Hematopoietic multipotent progenitor cell treated with erythropoietin and hydrocortisone succinate and interleukin-3 and kit ligand, for 8 days (in vitro differentiated cells): ENCODE measurements around the gene GJB5.

Source experiments
- DNase-seq: peaks from one replicate; pipeline ENCODE4 v3.0.0-alpha.2; 2015

GJB5 gene

DNA sequence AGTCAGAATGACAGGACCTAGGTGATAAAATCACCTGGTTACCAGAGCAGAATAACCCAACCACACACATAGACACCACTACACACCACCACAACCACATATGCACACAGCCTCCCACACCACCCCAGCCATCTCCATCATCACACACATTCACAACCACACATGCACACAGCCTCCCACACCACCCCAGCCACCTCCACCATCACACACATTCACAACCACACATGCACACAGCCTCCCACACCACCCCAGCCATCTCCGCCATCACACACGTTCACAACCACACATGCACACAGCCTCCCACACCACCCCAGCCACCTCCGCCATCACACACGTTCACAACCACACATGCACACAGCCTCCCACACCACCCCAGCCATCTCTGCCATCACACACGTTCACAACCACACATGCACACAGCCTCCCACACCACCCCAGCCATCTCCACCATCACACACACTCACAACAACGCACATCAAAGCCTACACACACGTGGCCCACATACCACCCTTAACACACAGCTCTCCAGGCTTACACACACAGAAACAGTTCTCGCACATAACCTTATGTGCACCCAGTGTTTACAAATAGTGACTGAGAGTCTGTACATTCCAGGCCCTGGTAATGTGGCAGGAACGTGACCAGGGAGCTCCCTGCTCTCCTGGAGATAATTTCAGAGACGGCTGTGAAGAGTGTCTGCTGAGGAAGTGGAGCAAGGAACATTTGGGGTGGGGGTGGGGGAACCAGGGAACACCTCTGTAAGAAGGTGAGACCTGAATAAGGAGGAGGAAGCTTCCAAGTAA lies 22.9 kb downstream of the GJB5 start:
- DNase-seq = no peak

DNA sequence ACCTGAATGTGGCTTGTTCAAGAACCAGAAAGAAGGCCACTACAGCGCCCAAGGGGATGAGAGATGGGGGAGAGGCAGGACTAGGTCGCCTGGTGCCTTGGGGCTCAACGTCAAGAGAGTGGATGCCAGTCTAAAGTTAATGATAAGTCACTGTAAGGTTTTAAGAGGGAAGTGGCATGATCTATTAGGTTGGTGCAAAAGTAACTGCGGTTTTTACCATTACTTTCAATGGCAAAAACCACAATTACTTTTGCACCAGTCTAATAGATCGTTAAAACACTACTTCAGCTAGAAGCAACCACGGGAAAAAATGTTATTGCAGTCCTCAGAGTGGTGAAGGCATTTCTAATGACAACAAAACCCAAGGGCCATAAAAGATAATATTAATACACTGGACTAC lies 23.5 kb downstream of the GJB5 start:
- DNase-seq = no peak

DNA sequence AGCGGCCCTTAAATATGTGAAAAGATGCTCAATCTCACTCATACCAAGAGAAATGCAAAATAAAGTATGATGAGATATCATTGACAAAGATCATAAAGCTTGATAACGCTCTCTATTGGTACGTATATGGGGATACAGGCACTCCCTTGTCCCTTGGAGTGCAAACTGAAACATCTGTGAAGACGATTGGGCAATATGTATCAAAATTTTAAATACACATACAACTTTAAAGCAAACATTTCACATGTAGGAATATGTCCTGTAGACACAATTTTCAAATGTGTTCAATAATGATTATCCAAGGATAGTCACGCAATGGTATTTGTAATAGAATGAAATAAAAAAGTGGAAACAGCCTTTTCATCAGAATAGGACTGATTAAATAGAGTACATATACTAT lies 24.2 kb downstream of the GJB5 start:
- DNase-seq = no peak

DNA sequence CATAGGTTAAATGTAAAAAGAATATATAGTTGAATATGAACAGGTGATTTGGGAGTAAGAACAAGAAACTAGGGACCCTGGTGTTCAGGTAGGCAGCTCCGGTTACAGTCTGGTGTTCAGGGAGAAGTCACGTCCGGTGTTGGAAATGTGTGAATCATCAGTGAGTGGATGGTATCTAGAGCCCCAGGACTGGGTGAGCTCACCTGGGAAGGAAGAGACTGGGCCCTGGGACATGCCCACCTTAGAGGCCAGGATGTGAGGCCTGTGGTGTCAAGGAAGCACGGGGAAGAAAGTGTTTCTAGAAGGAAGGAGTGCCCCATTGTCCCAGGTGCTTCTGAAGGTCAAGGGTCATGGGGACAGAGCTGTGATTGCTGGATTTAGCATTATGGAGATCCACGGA lies 24.7 kb downstream of the GJB5 start:
- DNase-seq = no peak

DNA sequence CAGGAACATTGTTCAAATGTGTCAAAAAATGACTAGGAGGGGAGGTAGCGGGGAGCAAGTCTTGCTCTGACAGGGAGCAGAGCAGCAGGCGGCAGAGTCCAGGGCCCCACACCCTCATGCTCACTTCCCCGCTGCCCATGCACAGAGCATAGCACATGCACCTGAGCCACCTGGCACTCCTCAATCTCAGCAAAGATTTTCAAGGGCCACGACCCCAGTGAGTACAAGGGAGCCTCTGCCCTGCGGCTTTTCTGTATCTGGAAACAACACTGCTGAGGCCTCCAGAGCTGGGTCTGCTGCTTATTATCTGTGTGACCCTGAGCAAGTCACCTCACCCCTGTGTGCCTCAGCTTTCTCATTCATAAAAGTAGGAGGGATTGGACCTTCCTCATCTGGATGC lies 25.1 kb downstream of the GJB5 start:
- DNase-seq = no peak

DNA sequence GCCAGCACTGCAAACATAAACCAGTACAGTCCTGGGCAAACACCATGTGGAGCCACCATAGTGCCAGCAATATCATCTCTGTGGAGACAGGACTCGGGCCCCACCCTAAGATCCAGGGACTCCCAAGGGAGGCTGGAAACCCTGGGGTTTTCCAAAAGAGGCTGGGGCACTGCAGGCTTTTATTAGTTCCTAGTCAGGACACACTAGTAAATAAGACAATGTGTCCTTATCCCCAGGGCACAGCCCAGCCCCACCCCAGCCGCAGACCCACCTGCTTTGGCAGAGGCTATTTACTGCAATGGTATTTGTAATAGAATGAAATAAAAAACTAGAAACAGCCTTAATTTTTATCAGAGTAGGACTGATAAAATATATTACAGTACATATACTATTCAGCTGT lies 25.7 kb downstream of the GJB5 start:
- DNase-seq = no peak

DNA sequence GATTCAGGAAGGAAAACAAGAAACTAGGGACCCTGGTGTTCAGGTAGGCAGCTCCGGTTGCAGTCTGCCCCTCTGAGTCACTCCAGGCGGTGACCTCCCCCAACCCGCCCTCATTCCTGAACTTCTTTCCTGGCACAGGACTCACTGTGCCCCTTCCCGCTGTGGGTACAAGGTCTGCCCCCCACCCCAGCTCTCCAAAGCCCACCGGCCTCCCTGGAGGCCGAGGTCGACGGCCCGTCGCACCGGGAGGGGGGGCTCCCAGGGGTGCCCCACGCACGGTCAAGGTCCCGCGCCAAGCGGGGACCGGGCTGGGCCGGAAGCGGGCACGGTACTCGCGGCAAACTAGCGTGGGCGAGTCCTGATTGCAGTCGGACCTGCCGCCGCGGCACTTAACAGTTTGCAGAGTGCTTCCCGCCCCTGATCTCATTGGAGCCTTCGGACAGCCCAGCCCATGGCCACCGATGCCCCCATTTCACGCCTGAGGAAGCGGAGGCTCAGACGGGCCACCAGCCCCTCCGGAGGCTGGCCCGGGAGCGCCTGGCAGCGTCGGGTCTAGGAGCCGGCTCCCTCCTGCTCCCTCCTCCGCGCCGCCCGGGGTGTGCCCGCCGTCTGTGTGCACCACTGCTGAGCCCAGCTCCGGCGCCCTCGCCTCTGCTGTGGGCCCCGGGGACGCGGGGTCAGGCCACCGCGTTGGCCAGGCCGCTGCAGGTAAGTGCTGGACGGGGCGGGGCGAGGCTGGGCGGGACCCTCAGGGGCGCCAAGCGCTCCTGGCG lies 26.4 kb downstream of the GJB5 start, which contains the start of gene GJB3:
GJB3 (plus strand) TSS at position 144 of the 773 bp plus-strand sequence. CDS start 3,549 bp downstream, outside the sequence.
- no peak for DNase-seq

DNA sequence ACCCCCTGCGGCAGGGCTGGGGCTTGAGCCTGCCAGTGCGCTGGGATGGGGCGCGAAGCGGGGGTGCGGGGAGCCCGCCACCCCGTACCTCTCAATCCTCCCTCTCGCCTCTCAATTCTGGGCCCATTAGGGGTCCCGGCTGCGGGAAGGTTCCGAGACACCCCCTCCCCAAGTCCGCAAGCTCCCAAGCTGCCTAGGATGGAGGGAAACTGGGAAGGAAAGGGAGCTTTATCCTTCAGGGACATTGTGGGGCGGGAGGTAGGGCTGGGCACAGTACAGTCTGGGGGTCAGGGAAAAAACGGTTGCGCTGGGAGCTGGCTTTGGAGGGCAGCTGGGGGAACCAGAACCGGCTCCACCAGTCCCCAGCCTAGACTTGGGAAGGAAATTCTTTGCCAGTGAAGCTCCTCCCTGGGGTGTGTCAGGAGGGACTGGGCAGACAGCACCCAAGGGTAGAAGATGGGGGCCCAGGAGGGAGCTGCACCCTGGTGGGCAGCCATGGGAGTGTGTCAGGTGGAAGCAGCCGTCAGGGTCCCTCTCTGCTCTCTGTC lies 27.1 kb downstream of the GJB5 start:
- DNase-seq = no peak

DNA sequence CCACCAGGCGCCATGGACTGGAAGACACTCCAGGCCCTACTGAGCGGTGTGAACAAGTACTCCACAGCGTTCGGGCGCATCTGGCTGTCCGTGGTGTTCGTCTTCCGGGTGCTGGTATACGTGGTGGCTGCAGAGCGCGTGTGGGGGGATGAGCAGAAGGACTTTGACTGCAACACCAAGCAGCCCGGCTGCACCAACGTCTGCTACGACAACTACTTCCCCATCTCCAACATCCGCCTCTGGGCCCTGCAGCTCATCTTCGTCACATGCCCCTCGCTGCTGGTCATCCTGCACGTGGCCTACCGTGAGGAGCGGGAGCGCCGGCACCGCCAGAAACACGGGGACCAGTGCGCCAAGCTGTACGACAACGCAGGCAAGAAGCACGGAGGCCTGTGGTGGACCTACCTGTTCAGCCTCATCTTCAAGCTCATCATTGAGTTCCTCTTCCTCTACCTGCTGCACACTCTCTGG lies 29.9 kb downstream of the GJB5 start:
- no peak for DNase-seq

DNA sequence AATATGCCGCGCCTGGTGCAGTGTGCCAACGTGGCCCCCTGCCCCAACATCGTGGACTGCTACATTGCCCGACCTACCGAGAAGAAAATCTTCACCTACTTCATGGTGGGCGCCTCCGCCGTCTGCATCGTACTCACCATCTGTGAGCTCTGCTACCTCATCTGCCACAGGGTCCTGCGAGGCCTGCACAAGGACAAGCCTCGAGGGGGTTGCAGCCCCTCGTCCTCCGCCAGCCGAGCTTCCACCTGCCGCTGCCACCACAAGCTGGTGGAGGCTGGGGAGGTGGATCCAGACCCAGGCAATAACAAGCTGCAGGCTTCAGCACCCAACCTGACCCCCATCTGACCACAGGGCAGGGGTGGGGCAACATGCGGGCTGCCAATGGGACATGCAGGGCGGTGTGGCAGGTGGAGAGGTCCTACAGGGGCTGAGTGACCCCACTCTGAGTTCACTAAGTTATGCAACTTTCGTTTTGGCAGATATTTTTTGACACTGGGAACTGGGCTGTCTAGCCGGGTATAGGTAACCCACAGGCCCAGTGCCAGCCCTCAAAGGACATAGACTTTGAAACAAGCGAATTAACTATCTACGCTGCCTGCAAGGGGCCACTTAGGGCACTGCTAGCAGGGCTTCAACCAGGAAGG lies 30.5 kb downstream of the GJB5 start:
- no peak for DNase-seq

DNA sequence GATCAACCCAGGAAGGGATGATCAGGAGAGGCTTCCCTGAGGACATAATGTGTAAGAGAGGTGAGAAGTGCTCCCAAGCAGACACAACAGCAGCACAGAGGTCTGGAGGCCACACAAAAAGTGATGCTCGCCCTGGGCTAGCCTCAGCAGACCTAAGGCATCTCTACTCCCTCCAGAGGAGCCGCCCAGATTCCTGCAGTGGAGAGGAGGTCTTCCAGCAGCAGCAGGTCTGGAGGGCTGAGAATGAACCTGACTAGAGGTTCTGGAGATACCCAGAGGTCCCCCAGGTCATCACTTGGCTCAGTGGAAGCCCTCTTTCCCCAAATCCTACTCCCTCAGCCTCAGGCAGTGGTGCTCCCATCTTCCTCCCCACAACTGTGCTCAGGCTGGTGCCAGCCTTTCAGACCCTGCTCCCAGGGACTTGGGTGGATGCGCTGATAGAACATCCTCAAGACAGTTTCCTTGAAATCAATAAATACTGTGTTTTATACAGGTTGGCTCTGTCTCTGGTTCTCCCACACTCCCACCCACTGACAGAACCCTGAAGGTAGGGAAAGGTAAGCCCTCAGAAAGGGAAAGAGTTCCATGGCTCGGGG lies 31.1 kb downstream of the GJB5 start:
- DNase-seq = no peak

DNA sequence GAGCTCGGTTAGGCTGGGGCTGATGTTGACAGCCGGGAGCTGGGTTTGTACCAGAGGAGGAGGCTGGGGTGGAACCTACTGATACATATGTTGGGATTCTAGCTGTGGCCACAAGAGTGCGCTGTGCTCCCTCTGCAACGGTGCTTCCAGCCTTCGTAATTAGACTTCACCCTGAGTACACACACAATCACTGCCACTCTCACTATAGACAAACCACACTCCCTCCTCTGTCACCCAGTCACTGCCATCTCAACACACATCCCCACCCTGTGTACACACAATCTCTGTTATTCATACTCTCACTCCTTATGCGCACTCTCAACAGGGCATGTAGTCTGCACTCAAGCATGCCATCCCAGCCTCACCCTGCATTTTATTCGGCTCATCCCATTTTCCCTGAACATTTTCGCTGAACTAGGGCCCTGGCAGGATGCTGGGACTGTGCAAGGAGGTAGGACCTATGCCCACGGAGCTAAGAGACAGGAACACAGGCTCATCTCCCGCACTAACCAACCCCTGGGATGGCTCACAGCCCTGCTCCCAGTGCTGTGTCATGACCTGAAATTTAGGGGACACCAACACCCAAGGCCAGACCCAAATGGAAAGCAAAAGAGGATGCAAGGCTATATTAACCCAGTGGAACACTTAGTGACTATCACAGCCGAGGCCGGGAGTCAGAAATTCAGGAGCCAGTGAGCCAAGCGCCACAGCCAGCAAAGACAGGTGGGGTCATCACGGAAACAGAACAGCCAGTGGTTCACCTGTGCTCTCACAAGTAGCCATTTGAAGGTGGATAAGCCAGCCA lies 31.9 kb downstream of the GJB5 start:
- peak; percentile 70 for DNase-seq

DNA sequence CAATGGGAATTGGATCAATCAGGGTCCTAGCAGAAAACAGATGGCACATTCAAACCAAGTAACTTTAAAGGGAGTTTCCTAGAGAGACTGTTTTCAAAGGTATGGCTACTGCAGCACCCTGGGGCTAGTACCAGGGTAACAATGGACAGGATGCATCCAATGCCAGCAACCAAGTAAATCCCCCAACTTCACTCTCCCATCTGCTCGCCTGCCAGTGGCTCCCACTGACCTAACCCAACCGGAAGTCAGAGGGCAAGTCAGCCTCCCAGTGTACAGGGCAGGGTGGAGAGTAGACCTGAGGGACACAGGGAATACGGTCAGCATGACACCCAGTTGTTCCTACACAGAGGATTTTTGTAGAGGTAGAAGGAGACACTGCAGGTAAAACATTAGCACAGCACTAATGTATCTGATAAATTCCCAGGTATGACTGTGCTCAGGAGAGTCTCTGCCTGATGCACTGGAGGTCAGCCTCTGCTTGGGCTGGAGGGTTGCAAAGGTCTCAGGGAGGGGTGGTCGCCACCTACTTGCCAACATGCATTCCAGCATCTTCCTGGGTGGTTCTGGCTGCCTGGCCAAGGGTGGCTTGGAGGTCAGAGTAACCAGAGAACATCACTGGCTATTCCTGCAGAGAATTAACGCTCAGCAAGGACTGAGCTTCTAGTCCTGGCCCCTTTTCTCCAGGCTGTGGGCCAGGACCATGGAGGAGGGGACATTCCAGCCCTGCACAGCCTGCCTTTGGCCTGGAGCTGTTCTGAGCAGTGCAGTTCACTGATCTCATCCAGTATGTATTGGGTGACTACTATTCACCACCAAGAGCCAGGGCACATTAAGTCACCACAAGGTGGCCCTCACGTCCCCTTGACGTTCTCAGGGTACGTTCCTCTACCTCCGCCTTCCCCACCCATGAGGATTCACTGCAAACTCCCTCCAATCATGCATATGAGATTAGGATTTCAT lies 32.9 kb downstream of the GJB5 start:
- peak; percentile 34 for DNase-seq

DNA sequence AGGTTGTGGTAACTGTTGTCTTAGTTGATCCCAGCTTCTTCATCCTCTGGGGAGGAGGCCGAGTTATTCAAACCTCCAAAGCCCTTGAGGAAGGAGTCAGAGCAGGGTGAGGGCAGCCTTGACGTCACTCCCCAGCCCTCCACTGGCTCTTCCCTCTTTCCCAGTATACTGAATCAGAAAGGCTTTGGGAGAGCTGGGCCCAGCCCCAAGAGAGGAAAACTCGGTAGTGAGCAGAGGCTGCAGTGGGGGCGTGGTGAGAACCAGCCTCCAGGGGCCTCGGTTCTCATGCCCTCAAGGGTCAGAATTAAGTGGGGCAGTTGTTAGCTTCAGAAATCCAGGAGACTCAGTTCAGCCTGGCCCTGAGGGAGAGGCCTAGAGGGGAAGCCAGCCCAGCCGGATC lies 36.1 kb downstream of the GJB5 start:
- DNase-seq = no peak

DNA sequence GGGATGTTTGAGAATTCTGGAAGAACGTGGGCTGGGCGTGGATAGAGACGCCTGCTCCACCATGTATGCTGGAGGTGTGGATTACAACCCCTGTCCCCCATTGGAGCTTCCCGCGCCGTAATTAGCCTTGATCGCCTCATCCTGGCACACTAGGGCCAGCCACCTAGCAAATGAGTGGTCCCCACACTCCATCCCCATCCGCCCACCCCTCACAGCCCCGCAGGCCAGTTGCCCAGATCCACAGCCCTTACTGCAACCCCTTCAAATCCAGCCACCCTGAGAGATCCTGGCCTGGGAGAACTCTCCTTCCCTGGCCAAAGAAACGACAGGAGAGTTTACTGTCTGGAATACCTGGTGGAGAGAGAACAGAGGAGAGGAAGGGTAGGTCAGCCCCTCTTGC lies 37.6 kb downstream of the GJB5 start:
- DNase-seq = no peak

DNA sequence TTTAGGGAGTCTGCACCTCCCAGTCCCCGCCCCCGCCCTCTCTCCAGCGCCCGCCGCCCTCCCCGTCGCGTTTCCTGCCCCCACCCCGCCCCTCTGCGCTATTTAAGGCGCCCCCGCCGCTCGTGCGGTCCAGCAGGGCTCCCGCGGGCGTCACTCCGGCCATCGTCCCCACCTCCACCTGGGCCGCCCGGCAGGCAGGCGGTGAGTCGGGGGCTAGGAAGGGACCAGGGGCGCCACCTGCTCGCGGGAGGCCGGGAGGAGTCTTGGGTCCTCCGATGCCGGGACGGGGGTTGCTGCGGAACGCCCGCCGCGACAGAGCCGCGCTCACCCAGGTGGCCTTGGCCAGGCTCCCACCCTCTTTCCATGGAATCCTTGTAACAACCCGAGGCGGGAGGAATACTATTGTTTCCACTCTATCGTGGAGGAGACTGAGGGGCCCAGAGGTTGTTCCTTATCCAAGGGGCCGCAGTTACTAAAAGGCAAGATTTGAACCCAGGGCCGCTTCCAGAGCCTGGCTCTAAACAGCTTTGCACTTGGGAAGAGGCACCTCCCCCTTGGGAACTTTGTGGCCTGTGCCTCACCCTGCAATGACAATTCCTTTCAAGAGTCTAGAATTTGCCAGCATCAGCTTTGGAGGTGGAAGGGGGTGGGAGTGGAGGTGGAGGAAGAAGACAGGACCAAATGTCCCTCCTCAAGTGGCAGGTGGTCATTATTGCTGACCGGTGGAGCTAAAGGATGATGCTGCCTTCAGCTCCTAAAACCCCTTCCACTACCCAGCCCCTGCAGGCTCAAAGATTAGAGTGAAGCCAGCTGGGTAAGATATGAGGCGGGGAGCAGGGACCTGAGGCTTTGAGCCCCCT lies 38.3 kb downstream of the GJB5 start, which contains the start of gene GJA4:
GJA4 (plus strand) TSS at position 132 of the 860 bp plus-strand sequence. CDS start 1,215 bp downstream, outside the sequence.
- DNase-seq = no peak

DNA sequence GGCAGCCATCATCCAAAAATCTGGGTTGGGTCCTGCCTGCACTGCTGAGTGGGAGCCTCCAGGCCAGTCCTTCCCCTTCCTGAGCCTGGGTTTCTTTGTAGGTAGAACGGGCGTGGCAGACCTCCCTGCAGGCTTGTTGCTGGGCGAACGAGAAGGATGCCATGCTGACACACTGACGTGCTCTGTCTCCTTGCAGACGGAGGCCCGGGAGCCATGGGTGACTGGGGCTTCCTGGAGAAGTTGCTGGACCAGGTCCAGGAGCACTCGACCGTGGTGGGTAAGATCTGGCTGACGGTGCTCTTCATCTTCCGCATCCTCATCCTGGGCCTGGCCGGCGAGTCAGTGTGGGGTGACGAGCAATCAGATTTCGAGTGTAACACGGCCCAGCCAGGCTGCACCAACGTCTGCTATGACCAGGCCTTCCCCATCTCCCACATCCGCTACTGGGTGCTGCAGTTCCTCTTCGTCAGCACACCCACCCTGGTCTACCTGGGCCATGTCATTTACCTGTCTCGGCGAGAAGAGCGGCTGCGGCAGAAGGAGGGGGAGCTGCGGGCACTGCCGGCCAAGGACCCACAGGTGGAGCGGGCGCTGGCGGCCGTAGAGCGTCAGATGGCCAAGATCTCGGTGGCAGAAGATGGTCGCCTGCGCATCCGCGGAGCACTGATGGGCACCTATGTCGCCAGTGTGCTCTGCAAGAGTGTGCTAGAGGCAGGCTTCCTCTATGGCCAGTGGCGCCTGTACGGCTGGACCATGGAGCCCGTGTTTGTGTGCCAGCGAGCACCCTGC lies 39.3 kb downstream of the GJB5 start:
- no peak for DNase-seq

DNA sequence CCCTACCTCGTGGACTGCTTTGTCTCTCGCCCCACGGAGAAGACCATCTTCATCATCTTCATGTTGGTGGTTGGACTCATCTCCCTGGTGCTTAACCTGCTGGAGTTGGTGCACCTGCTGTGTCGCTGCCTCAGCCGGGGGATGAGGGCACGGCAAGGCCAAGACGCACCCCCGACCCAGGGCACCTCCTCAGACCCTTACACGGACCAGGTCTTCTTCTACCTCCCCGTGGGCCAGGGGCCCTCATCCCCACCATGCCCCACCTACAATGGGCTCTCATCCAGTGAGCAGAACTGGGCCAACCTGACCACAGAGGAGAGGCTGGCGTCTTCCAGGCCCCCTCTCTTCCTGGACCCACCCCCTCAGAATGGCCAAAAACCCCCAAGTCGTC lies 39.9 kb downstream of the GJB5 start:
- no peak for DNase-seq

DNA sequence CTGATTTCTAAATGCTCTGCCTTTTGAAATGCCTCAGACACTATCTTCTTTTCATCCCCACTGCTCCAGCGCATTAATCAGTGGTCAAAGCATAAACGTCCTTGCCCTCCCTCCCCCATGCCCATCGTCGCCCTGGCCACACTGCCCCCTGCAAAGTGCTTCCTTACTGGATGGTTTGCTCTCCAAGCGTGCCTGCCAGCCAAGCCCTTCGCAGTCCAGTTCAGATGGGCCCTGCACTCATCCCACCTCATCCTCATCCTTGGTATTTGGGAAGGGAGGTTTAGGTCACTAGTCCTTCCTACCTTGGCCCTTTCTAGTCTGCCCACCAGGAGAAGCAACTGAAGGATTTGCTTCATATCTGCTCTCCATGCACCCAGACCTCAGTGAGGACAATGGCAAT lies 41.1 kb downstream of the GJB5 start:
- no peak for DNase-seq
